ENCODE data around the gene THRB.
"Not testable (repeated sequence)": the region's sequence is repeated elsewhere in the genome, so short reads cannot be mapped to it uniquely, and the experiment has no call there.

The THRB gene

GRCh38 chr3:24419067-24419791 lies 75.4 kb downstream of the THRB start:
- H3K27ac Mint-ChIP-seq: no peak overlapping the region
- H3K36me3 Mint-ChIP-seq: no peaks in the 10 kb centered on the region
- H3K27me3 Mint-ChIP-seq: no peaks in the 10 kb centered on the region
- no peak overlapping the region for H3K4me3 Mint-ChIP-seq
- H3K9me3 Mint-ChIP-seq: no peaks in the 10 kb centered on the region
- H3K4me1 Mint-ChIP-seq: no peaks in the 10 kb centered on the region

- no peaks in the 10 kb centered on the region for H3K36me3 Mint-ChIP-seq
- no peaks in the 10 kb centered on the region for H3K9me3 Mint-ChIP-seq
- H3K4me3 Mint-ChIP-seq: no peak overlapping the region
- H3K27ac Mint-ChIP-seq: no peak overlapping the region
- no peaks in the 10 kb centered on the region for H3K4me1 Mint-ChIP-seq
- H3K27me3 Mint-ChIP-seq: peaks cover 1% of the 10 kb centered on the region
Observed at GRCh38 chr3:24417730-24418129, 76.9 kb downstream of the THRB start.

GRCh38 chr3:24416224-24416623 lies 78.4 kb downstream of the THRB start:
- no peaks in the 10 kb centered on the region for H3K36me3 Mint-ChIP-seq
- H3K27ac Mint-ChIP-seq: no peak overlapping the region
- H3K4me1 Mint-ChIP-seq: no peaks in the 10 kb centered on the region
- no peak overlapping the region for H3K4me3 Mint-ChIP-seq
- H3K9me3 Mint-ChIP-seq: no peaks in the 10 kb centered on the region
- peaks cover 1% of the 10 kb centered on the region for H3K27me3 Mint-ChIP-seq

GRCh38 chr3:24415824-24416223 lies 78.8 kb downstream of the THRB start:
- Mint-ChIP-seq H3K9me3 (no peaks in the 10 kb centered on the region), H3K4me3 (no peak overlapping the region), H3K27me3 (peaks cover 1% of the 10 kb centered on the region), H3K27ac (no peak overlapping the region), H3K36me3 (no peaks in the 10 kb centered on the region), H3K4me1 (no peaks in the 10 kb centered on the region)

GRCh38 chr3:24413662-24414061 lies 81.0 kb downstream of the THRB start:
- not testable (repeated sequence) for H3K27me3 Mint-ChIP-seq, H3K27ac Mint-ChIP-seq, H3K4me1 Mint-ChIP-seq, H3K4me3 Mint-ChIP-seq, H3K36me3 Mint-ChIP-seq, H3K9me3 Mint-ChIP-seq

GRCh38 chr3:24410860-24411259 lies 83.8 kb downstream of the THRB start:
- Mint-ChIP-seq H3K9me3 (no peaks in the 10 kb centered on the region), H3K4me3 (no peak overlapping the region), H3K27ac (no peak overlapping the region), H3K36me3 (no peaks in the 10 kb centered on the region), H3K4me1 (no peaks in the 10 kb centered on the region), H3K27me3 (peaks cover 1% of the 10 kb centered on the region)

GRCh38 chr3:24407980-24408680 lies 86.5 kb downstream of the THRB start:
- Mint-ChIP-seq H3K27ac (no peak overlapping the region), H3K4me1 (no peaks in the 10 kb centered on the region), H3K4me3 (no peak overlapping the region), H3K36me3 (no peaks in the 10 kb centered on the region), H3K27me3 (no peaks in the 10 kb centered on the region), H3K9me3 (no peaks in the 10 kb centered on the region)

- no peak overlapping the region for H3K4me3 Mint-ChIP-seq
- H3K27me3 Mint-ChIP-seq: no peaks in the 10 kb centered on the region
- H3K27ac Mint-ChIP-seq: no peak overlapping the region
- no peaks in the 10 kb centered on the region for H3K9me3 Mint-ChIP-seq
- H3K36me3 Mint-ChIP-seq: no peaks in the 10 kb centered on the region
- H3K4me1 Mint-ChIP-seq: no peaks in the 10 kb centered on the region
Observed at GRCh38 chr3:24406900-24407299, 87.8 kb downstream of the THRB start.

GRCh38 chr3:24405057-24405456 lies 89.6 kb downstream of the THRB start:
- H3K9me3 Mint-ChIP-seq: no peaks in the 10 kb centered on the region
- no peaks in the 10 kb centered on the region for H3K4me1 Mint-ChIP-seq
- H3K27me3 Mint-ChIP-seq: no peaks in the 10 kb centered on the region
- H3K4me3 Mint-ChIP-seq: no peak overlapping the region
- no peaks in the 10 kb centered on the region for H3K36me3 Mint-ChIP-seq
- H3K27ac Mint-ChIP-seq: no peak overlapping the region

- no peaks in the 10 kb centered on the region for H3K36me3 Mint-ChIP-seq
- H3K4me1 Mint-ChIP-seq: no peaks in the 10 kb centered on the region
- no peak overlapping the region for H3K4me3 Mint-ChIP-seq
- no peak overlapping the region for H3K27ac Mint-ChIP-seq
- H3K27me3 Mint-ChIP-seq: no peaks in the 10 kb centered on the region
- H3K9me3 Mint-ChIP-seq: no peaks in the 10 kb centered on the region
Observed at GRCh38 chr3:24401811-24402185, 92.9 kb downstream of the THRB start.

GRCh38 chr3:24401090-24401810 lies 93.4 kb downstream of the THRB start:
- Mint-ChIP-seq H3K9me3 (no peaks in the 10 kb centered on the region), H3K27ac (no peak overlapping the region), H3K27me3 (no peaks in the 10 kb centered on the region), H3K4me1 (no peaks in the 10 kb centered on the region), H3K4me3 (no peak overlapping the region), H3K36me3 (no peaks in the 10 kb centered on the region)

- H3K4me1 Mint-ChIP-seq: no peaks in the 10 kb centered on the region
- H3K27ac Mint-ChIP-seq: no peak overlapping the region
- H3K27me3 Mint-ChIP-seq: no peaks in the 10 kb centered on the region
- no peaks in the 10 kb centered on the region for H3K36me3 Mint-ChIP-seq
- no peaks in the 10 kb centered on the region for H3K9me3 Mint-ChIP-seq
- H3K4me3 Mint-ChIP-seq: no peak overlapping the region
Observed at GRCh38 chr3:24400450-24400849, 94.2 kb downstream of the THRB start.

GRCh38 chr3:24400015-24400414 lies 94.6 kb downstream of the THRB start:
- Mint-ChIP-seq H3K4me1 (no peaks in the 10 kb centered on the region), H3K9me3 (no peaks in the 10 kb centered on the region), H3K4me3 (no peak overlapping the region), H3K27ac (no peak overlapping the region), H3K27me3 (no peaks in the 10 kb centered on the region), H3K36me3 (no peaks in the 10 kb centered on the region)

GRCh38 chr3:24399614-24400013 lies 95.0 kb downstream of the THRB start:
- H3K27me3 Mint-ChIP-seq: no peaks in the 10 kb centered on the region
- no peaks in the 10 kb centered on the region for H3K36me3 Mint-ChIP-seq
- no peak overlapping the region for H3K4me3 Mint-ChIP-seq
- no peak overlapping the region for H3K27ac Mint-ChIP-seq
- no peaks in the 10 kb centered on the region for H3K4me1 Mint-ChIP-seq
- H3K9me3 Mint-ChIP-seq: no peaks in the 10 kb centered on the region

GRCh38 chr3:24398712-24399111 lies 95.9 kb downstream of the THRB start:
- not testable (repeated sequence) for H3K9me3 Mint-ChIP-seq

GRCh38 chr3:24396338-24396737 lies 98.3 kb downstream of the THRB start:
- no peak overlapping the region for H3K27ac Mint-ChIP-seq
- H3K9me3 Mint-ChIP-seq: no peaks in the 10 kb centered on the region
- no peak overlapping the region for H3K4me3 Mint-ChIP-seq
- no peaks in the 10 kb centered on the region for H3K4me1 Mint-ChIP-seq
- no peaks in the 10 kb centered on the region for H3K27me3 Mint-ChIP-seq
- H3K36me3 Mint-ChIP-seq: no peaks in the 10 kb centered on the region

More at GRCh38 chr3:24398712-24399111, 95.9 kb downstream of the THRB start:
- not testable (repeated sequence) for H3K36me3 Mint-ChIP-seq, H3K4me3 Mint-ChIP-seq, H3K4me1 Mint-ChIP-seq, H3K27me3 Mint-ChIP-seq, H3K27ac Mint-ChIP-seq
